ENCODE results near the gene RETREG3. TPM values are rescaled to one million over a fixed set of nuclear protein-coding genes. Genes with fewer than 3 reads are reported as not detected.
"Not testable (repeated sequence)": the region's sequence is repeated elsewhere in the genome, so short reads cannot be mapped to it uniquely, and the experiment has no call there.

RETREG3 gene, protein sequence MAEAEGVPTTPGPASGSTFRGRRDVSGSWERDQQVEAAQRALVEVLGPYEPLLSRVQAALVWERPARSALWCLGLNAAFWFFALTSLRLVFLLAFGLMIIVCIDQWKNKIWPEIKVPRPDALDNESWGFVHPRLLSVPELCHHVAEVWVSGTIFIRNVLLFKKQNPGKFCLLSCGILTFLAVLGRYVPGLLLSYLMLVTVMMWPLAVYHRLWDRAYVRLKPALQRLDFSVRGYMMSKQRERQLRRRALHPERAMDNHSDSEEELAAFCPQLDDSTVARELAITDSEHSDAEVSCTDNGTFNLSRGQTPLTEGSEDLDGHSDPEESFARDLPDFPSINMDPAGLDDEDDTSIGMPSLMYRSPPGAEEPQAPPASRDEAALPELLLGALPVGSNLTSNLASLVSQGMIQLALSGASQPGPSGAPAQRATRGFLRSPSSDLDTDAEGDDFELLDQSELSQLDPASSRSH
- total RNA-seq (2014; rRNA removed; shearing (Covaris generic)) = 62.3 and 63.0 TPM in 2 replicates

DNA sequence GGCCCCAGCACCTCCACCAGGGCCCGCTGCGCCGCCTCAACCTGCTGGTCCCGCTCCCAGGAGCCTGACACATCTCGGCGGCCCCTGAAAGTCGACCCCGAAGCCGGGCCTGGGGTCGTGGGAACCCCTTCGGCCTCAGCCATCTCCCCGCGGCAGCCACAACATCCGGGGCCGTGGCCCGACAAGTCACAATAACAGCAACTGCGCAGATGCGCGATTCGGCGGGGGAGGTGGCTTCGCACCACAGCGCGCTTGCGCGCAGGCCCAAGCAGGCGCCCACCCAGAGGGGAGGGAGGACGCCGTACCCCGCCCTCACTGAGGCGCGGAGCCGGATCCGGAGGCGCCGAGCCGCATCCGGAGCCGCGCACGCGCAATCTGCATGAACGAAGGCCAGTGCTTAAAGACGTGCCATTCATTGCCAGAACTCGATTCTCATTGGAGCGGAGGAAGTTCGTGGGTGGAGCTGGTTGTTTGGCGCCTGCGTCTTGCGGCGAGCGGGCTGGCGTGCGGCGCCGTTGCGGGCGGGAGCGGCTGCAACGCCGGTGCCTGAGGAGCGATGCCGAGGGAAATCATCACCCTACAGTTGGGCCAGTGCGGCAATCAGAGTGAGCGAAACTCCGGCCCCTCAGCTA is at the start of gene RETREG3, which contains the start of gene TUBG1:
TSS of gene RETREG3 (minus strand) at position 193 of the 632 bp plus-strand sequence. CDS start at position 143, 50 bp downstream.
TSS of gene TUBG1 (plus strand) at position 502 of the 632 bp plus-strand sequence. CDS start at position 557, 55 bp downstream.
- DNase-seq (ENCODE audit: low spot score) = peak; percentile 99

DNA sequence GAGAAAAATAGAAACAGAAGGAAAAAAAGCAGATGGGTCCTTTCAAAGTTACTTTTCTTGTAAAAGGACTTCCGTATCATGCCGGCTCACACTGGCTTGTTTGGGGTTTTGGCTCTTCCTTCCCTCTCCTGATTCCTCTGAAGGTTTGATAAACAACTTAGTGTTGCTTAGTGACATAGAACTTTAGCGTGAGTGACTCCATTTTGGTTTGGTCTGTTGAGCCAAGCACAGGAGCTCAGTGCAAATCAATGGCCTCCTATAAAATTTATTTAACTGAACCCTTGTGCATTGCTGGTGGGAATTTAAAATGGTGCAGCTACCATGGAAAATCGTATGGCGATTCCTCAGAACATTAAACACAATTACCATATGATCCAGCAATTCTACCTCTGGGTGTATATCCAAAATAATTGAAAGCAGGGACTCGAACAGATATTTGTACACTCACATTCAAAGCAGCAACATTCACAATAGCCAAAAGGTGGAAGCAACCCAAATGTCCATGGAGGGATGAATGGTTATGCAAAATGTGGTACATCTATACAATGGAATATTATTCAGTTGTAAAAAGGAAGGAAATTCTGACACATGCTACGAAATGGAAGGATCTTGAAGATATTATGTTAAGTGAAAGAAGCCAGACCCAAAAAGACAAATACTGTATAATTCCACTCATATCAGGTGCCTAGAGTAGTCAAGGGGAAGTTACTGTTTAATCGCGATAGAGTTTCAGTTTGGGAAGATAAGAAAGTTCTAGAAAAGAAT is 48.8 kb upstream of the RETREG3 start:
- DNase-seq (ENCODE audit: low spot score) = no peak

DNA sequence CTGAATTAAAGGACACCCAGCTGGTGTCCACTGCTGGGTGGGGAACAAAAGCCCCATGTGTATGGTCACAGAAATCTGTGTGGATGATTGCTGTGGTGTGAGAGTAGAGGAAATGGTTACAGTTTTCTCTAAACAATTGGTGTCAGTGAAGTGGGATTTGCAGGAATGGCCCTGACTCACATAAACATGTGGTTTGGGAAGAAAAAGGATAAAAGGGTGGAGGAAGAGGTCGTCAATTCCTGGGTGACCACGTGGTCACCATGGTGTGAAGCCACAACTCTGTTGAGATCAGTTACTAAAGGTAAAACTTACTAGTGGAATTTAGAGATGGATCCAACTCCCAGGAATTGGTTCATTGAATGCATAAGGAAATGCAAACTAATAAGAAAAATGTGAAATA is 46.4 kb upstream of the RETREG3 start:
- DNase-seq (ENCODE audit: low spot score) = peak; percentile 70

DNA sequence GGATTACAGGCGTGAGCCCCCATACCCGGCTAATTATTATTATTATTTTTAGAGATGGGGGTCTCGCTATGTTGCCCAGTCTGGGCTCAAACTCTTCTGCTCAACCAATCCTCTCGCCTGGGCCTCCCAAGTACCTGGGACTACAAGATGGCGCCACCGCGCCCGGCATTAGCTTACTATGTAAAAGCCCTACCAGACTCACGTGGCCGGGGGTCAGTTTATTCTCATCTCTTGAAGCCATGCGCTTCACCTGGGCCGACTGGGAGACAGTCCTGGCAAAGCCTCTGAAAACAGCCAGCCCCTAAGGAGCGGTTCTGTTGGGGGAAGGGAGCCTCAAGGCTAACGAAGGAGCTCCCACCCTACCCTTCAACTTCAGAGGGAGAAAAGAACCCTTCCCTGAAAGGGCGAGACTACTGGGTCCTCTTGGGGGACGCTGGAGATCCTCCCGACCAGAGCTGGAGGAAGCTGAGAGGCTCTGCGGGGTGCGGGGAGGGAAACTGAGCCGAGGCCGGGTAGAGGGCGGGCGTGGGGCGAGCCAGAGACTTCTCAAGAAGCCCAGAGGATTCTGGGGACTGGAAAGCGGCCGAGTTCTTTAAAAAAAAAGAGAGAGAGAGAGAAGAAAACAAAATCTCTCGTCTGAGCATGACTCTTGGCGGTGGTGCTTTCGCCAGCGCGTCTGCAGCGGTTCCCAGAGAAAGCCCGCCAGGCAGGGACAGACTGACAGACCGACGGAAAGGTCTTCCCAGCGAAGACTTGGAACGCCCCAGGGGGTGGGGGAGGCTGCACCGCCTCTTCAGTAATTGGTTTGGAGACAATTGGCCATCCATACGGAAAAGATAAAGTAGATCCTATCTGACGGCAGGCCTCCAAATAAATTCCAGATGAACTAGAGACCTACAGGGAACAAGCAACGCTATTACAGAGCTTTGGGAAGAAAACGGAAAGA is 44.3 kb upstream of the RETREG3 start:
- DNase-seq (ENCODE audit: low spot score) = no peak

DNA sequence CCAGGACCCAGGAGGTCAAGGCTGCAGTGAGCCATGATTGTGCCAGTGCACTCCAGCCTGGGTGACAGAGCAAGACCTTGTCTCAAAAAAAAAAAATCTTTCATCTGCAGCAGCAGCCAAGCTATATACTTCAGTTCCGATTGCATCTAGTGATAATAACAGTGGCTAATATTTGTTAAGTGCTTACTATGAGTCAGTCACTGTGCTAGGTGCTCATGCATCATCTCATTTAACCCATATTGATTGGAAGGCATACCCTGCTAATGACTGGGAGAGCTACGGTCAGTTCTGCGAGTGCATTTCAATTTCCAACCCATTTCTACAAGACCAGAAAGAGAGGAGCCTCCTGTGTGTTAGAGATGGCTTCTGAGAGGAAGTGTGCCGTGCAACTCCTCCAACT is 42.2 kb upstream of the RETREG3 start:
- no peak for DNase-seq (ENCODE audit: low spot score)

DNA sequence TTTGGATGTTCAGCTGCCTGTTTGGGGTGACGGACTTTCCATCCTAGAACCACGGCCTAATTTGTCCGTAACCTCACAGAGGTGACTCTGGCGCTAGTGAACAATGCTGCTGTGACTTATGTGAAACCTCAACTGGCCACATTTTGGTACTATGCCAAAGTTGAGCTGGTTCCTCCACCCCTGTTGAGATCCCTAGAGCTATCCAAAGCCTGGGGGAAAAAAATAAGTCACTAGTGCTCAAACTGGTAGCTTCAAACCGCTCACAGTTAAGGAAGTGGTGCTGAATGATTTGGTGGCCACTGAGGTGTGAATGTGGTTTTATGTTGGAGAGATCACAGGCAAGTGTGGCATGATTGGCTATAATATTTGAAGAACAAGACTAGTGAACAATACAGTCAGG is 38.6 kb upstream of the RETREG3 start:
- DNase-seq (ENCODE audit: low spot score) = no peak

DNA sequence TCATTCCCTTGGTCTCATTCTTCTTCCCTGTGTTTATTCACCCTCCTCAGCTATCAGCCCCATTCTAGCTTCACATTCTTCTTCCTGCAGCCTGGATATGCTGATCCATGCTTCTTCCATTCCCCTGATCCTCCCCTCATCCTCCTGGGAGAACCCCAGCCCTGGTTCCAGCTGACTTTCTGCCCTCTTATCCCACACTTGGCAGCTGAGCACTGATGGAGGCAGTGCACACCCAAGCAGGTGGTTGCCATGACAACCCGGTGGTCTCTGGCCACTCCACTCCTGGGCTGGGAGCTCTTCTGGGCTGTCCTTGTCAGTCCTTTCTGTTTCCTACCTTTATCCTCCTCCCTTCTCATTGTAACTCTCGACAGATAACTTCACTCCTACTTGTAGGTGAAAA is 33.2 kb upstream of the RETREG3 start:
- DNase-seq (ENCODE audit: low spot score) = no peak

DNA sequence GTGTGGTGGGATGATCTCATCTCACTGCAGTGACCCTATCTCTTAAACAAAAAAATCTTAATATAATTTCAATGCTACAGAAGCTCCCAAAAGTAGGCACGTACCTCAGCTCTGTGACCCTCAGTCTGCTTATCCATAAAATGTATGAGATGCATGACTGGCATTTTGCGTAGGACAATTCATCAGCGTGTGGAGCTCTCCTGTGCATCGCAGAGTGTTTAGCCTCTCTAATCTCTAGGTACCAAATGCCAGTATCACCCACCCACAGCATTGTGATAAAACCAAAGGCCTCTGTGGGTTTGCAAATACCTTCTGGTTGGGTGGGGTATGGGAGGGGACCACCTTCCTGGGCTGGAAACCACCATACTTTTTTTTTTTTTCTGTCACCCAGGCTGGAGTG is 30.9 kb upstream of the RETREG3 start:
- no peak for DNase-seq (ENCODE audit: low spot score)

DNA sequence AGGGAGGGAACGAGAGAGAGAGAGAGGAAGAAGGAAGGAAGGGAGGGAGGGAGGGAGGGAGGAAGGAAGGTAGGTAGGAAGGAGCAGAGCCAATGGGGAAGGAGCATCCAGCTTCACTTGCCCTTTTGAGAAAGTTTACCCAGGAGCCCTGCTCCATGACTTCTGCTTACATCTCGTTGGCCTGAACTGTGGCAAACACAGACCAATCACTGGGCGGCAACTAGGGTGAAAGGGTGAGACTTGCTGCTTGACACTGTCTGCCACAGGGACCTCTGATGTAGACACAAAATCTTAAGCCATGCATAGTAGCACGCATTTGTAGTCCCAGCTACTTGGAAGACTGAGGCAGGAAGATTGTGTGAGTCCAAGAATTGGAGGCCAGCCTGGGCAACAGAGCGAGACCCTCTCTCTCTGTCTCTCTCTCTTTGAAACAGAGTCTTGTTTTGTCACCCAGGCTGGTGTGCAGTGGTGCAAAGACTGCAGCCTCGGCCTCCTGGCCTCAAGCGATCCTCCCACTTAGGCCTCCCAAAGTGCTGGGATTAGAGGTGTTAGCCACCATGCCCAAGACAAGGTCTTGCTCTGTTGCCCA is 30.4 kb upstream of the RETREG3 start:
- no peak for DNase-seq (ENCODE audit: low spot score)

DNA sequence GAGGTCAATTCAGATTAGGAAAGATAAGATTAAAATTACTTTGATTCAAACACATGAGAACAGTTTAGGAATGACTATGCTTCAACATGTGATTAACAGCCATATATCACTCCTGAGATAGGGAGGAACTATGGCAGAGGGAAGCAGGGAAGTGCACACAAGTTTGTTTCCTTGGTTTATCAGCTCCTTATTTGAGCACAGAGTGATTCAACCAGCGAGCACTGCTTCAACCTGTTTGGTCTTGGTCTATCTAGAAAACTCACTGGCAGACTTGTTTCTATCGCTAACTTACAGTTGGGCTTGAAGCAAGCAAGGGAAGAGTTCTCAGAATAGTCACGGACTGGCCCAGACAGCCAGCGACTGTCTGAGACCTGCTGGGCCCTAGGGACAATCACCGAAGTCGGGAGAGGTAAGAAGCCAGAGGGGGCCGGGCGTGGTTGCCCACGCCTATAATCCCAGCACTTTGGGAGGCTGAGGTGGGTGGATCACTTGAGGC is 23.8 kb upstream of the RETREG3 start:
- DNase-seq (ENCODE audit: low spot score) = peak; percentile 34

DNA sequence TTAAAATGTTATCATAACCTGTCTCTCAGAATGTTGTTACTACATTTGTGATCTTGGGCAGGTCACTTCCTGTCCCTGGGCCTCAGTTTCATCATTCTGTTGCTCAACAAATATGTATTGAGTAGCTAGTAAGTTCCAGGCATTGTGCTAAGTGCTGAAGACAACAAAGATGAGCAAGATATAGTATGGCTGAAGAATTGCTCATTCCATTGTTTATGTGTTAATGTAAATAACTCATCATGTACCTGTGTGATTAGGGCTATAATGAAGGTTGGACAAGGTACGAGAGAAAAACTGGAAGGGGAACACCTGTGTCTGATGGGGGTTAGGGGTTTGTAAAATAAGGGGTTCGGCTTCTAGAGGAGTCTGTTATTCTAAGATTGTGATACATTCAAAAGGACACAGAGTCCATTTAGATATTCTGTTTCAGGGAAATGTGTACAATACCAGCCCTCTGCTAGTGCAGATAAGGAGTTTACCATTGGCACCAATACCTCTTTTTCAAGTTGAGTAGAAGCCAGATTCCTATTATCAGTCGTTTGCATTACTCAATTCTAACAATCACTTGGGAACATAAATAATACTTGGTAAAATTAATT is 20.3 kb upstream of the RETREG3 start:
- no peak for DNase-seq (ENCODE audit: low spot score)

DNA sequence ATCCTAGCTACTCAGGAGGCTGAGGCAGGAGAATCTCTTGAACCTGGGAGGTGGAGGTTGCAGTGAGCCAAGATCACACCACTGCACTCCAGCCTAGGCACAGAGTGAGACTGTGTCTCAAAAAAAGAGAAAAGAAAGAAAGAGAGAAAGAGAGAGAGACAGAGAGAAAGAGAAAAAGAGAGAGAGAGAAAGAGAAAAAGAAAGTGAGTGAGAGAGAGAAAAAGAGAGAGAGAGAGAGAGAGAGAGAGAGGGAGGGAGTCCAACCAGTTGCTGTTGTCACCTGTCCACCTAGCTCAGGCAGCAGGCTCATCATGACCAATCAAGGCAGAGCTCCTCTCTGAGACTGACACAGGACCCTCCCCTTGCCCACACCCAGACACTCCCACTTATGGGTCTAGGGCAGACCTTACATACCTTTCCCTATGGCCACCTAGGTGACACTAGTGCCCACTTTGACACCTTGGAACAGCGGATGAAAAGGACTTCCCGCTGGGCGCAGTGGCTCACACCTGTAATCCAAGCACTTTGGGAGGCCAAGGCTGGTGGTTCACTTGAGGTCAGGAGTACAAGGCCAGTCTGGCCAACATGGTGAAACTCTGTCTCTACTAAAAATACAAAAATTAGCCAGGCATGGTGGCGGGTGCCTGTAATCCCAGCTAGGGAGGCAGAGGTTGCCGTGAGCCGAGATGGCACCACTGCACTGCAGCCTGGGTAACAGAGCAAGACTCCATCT is 18.0 kb upstream of the RETREG3 start:
- not testable (repeated sequence) for DNase-seq (ENCODE audit: low spot score)

DNA sequence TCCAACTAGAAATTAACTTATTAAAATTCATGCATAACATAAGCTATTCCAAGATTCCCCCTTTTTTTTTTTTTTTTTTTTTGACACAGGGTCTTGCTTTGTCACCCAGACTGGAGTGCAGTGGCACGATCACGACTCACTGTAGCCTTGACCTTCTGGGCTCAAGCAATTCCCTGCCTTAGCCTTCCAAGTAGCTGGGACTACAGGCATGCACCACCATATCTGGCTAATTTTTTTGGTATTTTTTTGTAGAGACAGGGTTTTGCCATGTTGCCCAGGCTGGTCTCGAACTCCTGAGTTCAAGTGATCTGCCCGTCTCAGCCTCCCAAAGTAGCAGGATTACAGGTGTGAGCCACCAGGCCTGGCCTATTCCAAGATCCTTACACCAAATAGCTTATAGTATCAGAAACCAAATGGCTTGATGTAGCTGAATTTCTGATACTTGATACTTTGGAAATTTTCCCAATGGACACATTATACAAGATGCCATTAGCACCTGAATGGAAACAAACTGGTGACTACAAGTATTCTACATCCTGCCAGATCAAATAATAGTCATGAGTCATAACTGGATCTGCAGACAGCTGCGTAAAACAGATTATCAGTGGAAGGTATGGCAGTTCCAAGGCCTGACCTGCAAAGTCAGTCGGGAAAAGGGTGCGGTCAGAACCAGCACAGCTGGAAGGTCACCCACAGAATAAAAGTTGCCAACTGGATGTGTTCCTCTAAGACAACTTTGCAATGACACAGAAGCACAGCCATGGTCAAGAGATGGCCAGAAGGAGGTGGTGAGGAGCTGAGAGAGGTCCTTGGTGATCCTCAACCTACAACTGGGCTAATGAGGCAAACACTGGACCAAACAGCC is 14.8 kb upstream of the RETREG3 start:
- peak; percentile 92 for DNase-seq (ENCODE audit: low spot score)

DNA sequence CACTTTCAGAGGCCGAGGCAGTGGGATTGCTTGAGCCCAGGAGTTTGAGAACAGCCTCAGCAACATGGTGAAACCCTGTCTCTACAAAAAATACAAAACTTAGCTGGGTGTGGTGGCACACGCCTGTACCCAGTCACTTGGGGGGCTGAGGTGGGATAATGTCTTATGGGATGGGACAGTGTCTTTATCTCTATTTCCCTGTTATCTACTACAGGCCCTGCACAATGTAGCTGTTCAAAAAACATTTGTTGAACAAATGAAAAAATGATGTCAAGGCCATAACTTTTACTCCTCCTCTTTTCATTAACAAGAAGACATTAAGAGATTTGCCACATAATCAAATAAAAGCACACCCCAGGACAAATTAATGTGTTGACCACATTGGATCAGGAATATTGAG is 14.1 kb upstream of the RETREG3 start:
- no peak for DNase-seq (ENCODE audit: low spot score)

DNA sequence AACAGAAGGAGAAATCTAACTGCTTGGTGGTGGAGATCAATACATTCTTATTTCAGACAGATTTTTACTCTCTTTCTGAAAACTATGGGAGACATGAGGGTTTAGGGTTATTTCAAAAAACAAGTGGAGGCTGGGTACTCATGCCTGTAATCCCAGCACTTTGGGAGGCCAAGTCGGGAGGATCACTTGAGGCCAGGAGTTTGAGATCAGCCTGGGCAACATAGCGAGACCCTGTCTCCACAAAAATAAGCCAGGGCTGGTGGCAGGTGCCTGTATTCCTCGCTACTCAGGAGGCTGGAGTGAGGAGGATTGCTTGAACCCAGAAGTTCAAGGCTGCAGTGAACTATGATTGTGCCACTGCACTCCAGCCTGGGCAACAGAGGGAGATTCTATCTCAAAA is 12.8 kb upstream of the RETREG3 start:
- not testable (repeated sequence) for DNase-seq (ENCODE audit: low spot score)

DNA sequence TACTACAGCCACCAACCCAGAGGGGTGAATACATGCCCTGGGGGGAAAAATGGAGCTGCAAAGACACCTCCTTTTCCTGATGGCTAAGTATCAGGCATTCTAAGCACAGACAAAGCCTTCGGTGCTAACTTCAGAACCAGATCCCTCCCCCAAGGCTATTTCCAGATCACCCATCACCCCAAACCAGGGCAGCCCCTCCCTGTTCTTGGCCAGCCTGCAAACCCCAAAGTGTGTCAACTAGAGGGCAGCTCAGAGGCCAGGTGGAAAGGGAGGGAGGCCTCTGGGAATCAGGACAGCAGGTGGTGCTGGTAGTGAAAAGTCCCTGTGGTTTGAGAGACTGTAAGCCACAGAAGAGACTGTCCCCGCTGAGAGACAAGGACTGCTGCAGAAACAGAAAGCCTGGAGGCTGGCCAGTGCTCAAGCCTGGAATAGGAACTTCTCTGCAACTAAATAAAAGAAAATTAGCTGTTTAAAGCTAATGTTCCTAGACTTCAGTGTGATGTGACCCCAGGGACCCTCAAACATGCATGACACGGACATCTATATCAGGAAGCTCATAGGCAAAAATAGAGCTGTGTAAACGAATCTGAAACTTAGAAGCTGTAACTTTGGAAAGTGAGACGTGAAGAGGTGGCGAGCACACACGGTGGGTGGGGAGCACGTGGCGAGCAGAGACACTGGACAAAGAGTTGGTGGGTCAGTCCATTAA is 9.4 kb upstream of the RETREG3 start:
- peak; percentile 88 for DNase-seq (ENCODE audit: low spot score)

DNA sequence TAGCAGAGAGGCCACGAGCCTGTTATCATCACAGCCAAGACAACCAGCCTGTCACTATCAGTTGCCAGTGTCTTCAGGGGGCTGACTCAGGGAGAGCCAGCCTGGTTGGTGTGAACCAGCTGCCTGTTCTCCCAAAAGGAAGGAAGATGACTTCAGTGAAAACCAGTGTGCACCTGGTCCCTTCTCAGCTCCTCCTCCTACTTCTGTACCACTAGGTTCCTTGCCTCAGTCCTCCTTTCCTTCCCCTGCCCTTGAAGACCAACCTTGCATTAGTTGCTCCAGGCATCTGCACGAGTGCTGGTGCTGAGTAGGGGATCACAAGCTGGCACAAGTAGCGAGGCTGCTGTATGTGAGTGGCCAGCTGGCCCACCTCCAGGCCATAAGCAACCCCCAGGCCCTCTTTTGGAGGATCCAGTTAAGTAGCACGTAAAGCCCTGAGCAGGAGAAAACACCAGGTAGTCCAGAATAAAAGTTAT is 8.8 kb upstream of the RETREG3 start:
- peak; percentile 23 for DNase-seq (ENCODE audit: low spot score)
